ENCODE measurements around the gene ANKRD39. TPM values are rescaled to one million over a fixed set of nuclear protein-coding genes. Genes with fewer than 3 reads are reported as not detected.

ANKRD39 gene
- total RNA-seq, 4 donors from 2014 or later = 13.3 to 20.4 (median 17.1) TPM

DNA sequence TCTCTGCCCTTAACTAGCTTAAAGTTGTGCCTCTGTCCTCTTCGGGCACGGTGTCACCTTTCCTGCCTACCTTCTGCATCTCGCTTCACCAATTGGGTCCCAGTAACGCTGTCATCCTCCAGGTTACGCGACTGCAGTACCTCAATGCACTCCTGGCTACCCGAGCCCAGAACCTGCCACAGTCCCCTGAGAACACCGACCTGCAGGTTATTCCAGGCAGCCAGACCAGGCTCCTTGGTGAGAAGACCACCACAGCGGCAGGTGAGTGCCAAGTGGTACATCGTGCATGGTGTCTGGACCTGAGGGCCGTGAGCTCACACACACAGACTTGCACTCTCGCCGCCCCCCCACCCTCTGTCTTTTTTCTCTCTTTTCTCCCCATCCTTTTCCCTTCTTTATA lies 28.9 kb downstream of the ANKRD39 start:
- Histone ChIP-seq H3K9me3 (no peaks in the 10 kb centered on the region), H3K27ac (no peak overlapping the region), H3K4me1 (peaks cover 0 to 27% (median 5%) of the 10 kb centered on the region in 3 donors), H3K4me3 (no peak overlapping the region), H3K36me3 (peaks cover 0 to 97% of the 10 kb centered on the region in 2 donors), H3K27me3 (no peaks in the 10 kb centered on the region)
- TF ChIP-seq CTCF (IDR thresholded peaks at IDR 0.05) (no peak), POLR2AphosphoS5 (IDR thresholded peaks at IDR 0.05) (no peak), EP300 (IDR thresholded peaks at IDR 0.05) (no peak), POLR2A (IDR thresholded peaks at IDR 0.05) (no peak)
- WGBS, 2 donors (ENCODE audit: low coverage in 1 of 2) = 94 to 97% methylated on average over 7 to 12 of the region's 13 CpGs
- ATAC-seq = no peak

GRCh38 chr2:96828436-96828835 lies 29.4 kb downstream of the ANKRD39 start:
- peaks cover 0 to 30% (median 8%) of the 10 kb centered on the region in 3 donors for H3K4me1 ChIP-seq
- no peak for ATAC-seq
- H3K36me3 ChIP-seq = peaks cover 0 to 95% of the 10 kb centered on the region in 2 donors
- no peak overlapping the region for H3K27ac ChIP-seq
- H3K4me3 ChIP-seq = no peak overlapping the region
- TF ChIP-seq CTCF (IDR thresholded peaks at IDR 0.05) = no peak
- no peak for TF ChIP-seq POLR2AphosphoS5 (IDR thresholded peaks at IDR 0.05)
- no peak for TF ChIP-seq EP300 (IDR thresholded peaks at IDR 0.05)
- TF ChIP-seq POLR2A (IDR thresholded peaks at IDR 0.05) = no peak
- no peaks in the 10 kb centered on the region for H3K27me3 ChIP-seq
- H3K9me3 ChIP-seq = no peaks in the 10 kb centered on the region
- 87% methylated on average over 6 of the region's 14 CpGs; no CpG with 5 or more reads in 1 of the 2 donors for WGBS, 2 donors (ENCODE audit: low coverage in 1 of 2)

DNA sequence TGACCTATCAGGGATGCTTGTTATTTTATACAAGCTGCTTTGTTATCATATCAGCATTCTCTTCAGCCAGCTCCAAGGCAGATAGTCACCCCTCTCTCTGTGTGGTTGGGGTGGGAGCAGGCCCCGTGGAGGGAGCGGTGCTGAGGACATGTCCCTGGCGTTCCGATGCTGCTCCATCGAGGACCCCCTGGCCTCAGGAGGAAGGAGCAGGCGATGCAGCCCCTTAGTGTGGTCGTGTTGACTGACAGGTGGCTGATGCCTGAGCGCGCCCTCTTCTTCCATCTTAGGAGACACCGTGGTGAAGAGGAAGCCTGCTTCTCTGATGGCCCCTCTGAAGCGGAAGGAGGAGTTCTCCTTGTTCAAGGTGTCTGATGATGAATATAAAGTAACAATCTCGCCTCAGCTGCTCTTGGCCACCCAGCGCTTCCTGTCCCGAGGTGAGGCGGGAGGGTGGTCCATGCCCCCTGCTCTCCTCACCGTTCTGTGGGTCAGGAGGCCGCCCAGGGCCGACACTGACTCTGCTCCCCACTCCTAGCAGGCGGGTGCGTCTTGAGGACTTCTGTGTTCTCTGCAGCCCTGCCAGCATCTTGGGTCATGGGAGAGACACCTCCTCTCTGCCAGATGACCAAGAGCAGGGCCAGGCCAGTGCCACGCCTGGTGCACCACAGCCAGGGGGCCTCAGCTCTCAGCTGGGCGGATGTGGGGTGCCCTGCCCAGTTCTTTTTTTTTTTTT lies 31.1 kb downstream of the ANKRD39 start:
- peaks cover 0 to 34% (median 13%) of the 10 kb centered on the region in 3 donors for H3K4me1 ChIP-seq
- no peaks in the 10 kb centered on the region for H3K27me3 ChIP-seq
- ATAC-seq = no peak
- H3K9me3 ChIP-seq = no peaks in the 10 kb centered on the region
- H3K36me3 ChIP-seq = peaks cover 0 to 92% of the 10 kb centered on the region in 2 donors
- 80 to 85% methylated on average over 4 to 10 of the region's 22 CpGs for whole genome bisulfite sequencing, 2 donors (ENCODE audit: low coverage in 1 of 2)
- no peak for TF ChIP-seq POLR2AphosphoS5 (IDR thresholded peaks at IDR 0.05)
- TF ChIP-seq CTCF (IDR thresholded peaks at IDR 0.05) = no peak
- TF ChIP-seq EP300 (IDR thresholded peaks at IDR 0.05) = no peak
- no peak for TF ChIP-seq POLR2A (IDR thresholded peaks at IDR 0.05)
- no peak overlapping the region for H3K27ac ChIP-seq
- no peak overlapping the region for H3K4me3 ChIP-seq

- peaks cover 0 to 51% (median 17%) of the 10 kb centered on the region in 3 donors for H3K4me1 ChIP-seq
- ATAC-seq = no peak
- H3K36me3 ChIP-seq = peaks cover 0 to 75% of the 10 kb centered on the region in 2 donors
- whole genome bisulfite sequencing, 2 donors (ENCODE audit: low coverage in 1 of 2) = 100% methylated on average over 1 of the region's 14 CpGs
- no peak overlapping the region for H3K4me3 ChIP-seq
- no peaks in the 10 kb centered on the region for H3K9me3 ChIP-seq
- no peak for TF ChIP-seq POLR2AphosphoS5 (IDR thresholded peaks at IDR 0.05)
- no peak for TF ChIP-seq EP300 (IDR thresholded peaks at IDR 0.05)
- no peak for TF ChIP-seq POLR2A (IDR thresholded peaks at IDR 0.05)
- TF ChIP-seq CTCF (IDR thresholded peaks at IDR 0.05) = no peak
- H3K27ac ChIP-seq = peak overlapping the region in 2 of 4 donors; percentile 44 to 64
- no peaks in the 10 kb centered on the region for H3K27me3 ChIP-seq
Measured at GRCh38 chr2:96825057-96825456, 32.8 kb downstream of the ANKRD39 start.

Data from gastroesophageal sphincter (tissue), 4 donors.